Fibroblast of lung (primary cell): ENCODE results near the gene LAMA5. TPM values are rescaled to one million over a fixed set of nuclear protein-coding genes. Genes with fewer than 3 reads are reported as not detected.

ENCODE experiments used
- DNase-seq, 2 donors: peaks; one replicate each; pipeline versions ENCODE4 v3.0.0 to v3.0.0-alpha.2; 2010; ENCODE audit warnings: low read depth in 2 of 2
- H2AFZ ChIP-seq: 2 replicates; pipeline ENCODE4 v1.5.1; 2012; ENCODE audit warnings: low read length, control low read depth, inconsistent platforms
- H3K27ac ChIP-seq: 2 replicates; pipeline ENCODE4 v1.5.1; 2011; ENCODE audit warnings: low read length, control low read depth; ENCODE audit not compliant: insufficient read depth
- H3K27me3 ChIP-seq: 2 replicates; pipeline ENCODE4 v1.5.1; 2011; ENCODE audit warnings: mild to moderate bottlenecking, low read length; ENCODE audit not compliant: control insufficient read depth, insufficient read depth
- H3K36me3 ChIP-seq: 2 replicates; pipeline ENCODE4 v1.5.1; 2011; ENCODE audit warnings: low read length; ENCODE audit not compliant: control insufficient read depth, insufficient read depth
- H3K4me1 ChIP-seq: 2 replicates; pipeline ENCODE4 v1.5.1; 2011; ENCODE audit warnings: low read length; ENCODE audit not compliant: control insufficient read depth, insufficient read depth; ENCODE audit errors: extremely low read depth
- H3K4me2 ChIP-seq: 2 replicates; pipeline ENCODE4 v1.5.1; 2011; ENCODE audit warnings: low read length, control low read depth; ENCODE audit not compliant: insufficient read depth; ENCODE audit errors: extremely low read depth
- H3K4me3 ChIP-seq, 4 experiments: fragments of 200-600 bp in 1 of 4; sonication (generic) in 1 of 4; replicated peaks in 1 of 4; 2 replicates each; pipeline ENCODE4 v1.5.1; 2011 to 2016; ENCODE audit warnings: low read length in 4 of 4, low read depth in 3 of 4, mild to moderate bottlenecking in 3 of 4, control low read depth in 2 of 4, inconsistent platforms in 1 of 4, mixed read lengths in 1 of 4; ENCODE audit not compliant: insufficient read depth in 1 of 4; ENCODE audit errors: control extremely low read depth in 1 of 4
- H3K79me2 ChIP-seq: 2 replicates; pipeline ENCODE4 v1.5.1; 2012; ENCODE audit warnings: mild to moderate bottlenecking, low read length, inconsistent platforms; ENCODE audit not compliant: control insufficient read depth, insufficient read depth
- H3K9ac ChIP-seq: 2 replicates; pipeline ENCODE4 v1.5.1; 2011; ENCODE audit warnings: mild to moderate bottlenecking, low read length, control low read depth; ENCODE audit not compliant: insufficient read depth
- H3K9me3 ChIP-seq: 2 replicates; pipeline ENCODE4 v1.5.1; 2012; ENCODE audit warnings: low read depth, low read length; ENCODE audit not compliant: control insufficient read depth, insufficient read depth
- H4K20me1 ChIP-seq: 2 replicates; pipeline ENCODE4 v1.5.1; 2011; ENCODE audit warnings: low read length; ENCODE audit not compliant: control insufficient read depth, insufficient read depth; ENCODE audit errors: extremely low read depth
- EZH2 ChIP-seq: IDR thresholded peaks from 2 replicates; pipeline ENCODE4 v1.5.1; 2012; ENCODE audit warnings: low read length, control low read depth, mild to moderate bottlenecking; ENCODE audit errors: missing control alignments
- polyA plus RNA-seq, 2 donors: library from polyadenylated mRNA; depleted of rRNA in 1 of 2; stranded (reverse) in 1 of 2; unstranded in 1 of 2; fragments of >200 nt; gene quantifications; 2 replicates each; pipeline ENCODE4 v1.2.1, GENCODE V29; 2011 to 2012; ENCODE audit warnings: missing spikeins in 1 of 2
- total RNA-seq: library from RNA; depleted of rRNA; stranded (reverse); fragments of >200 nt; gene quantifications from 2 replicates; pipeline ENCODE4 v1.2.1, GENCODE V29; 2014
- TF ChIP-seq, protein P1 (sequence below), 2 donors: IDR thresholded peaks in 1 of 2; conservative IDR thresholded peaks in 1 of 2; 1 replicate in 1 of 2; 2 replicates in 1 of 2; pipeline ENCODE4 v1.5.1; 2011 to 2012; ENCODE audit warnings: low read length in 2 of 2, control low read depth in 1 of 2, inconsistent platforms in 1 of 2, low read depth in 1 of 2, mild to moderate bottlenecking in 1 of 2

The LAMA5 gene
- total and polyA plus RNA-seq, 2 donors (not counting 1 experiment from before 2014, with no cell fraction given), result 1.5 to 81.6 TPM

GRCh38 chr20:62293111-62293784 lies 73.9 kb downstream of the LAMA5 start:
- TF ChIP-seq, protein P1, sequence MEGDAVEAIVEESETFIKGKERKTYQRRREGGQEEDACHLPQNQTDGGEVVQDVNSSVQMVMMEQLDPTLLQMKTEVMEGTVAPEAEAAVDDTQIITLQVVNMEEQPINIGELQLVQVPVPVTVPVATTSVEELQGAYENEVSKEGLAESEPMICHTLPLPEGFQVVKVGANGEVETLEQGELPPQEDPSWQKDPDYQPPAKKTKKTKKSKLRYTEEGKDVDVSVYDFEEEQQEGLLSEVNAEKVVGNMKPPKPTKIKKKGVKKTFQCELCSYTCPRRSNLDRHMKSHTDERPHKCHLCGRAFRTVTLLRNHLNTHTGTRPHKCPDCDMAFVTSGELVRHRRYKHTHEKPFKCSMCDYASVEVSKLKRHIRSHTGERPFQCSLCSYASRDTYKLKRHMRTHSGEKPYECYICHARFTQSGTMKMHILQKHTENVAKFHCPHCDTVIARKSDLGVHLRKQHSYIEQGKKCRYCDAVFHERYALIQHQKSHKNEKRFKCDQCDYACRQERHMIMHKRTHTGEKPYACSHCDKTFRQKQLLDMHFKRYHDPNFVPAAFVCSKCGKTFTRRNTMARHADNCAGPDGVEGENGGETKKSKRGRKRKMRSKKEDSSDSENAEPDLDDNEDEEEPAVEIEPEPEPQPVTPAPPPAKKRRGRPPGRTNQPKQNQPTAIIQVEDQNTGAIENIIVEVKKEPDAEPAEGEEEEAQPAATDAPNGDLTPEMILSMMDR (conservative IDR thresholded peaks at IDR 0.05 in 1 of 2, IDR thresholded peaks at IDR 0.05 in 1 of 2; ENCODE audit: low read depth in 1 of 2, low read length in 2 of 2), result no peak
- TF ChIP-seq EZH2, result no peak
- peaks cover 7% of the 10 kb centered on the region for H3K36me3 ChIP-seq
- no peaks in the 10 kb centered on the region for H3K4me1 ChIP-seq
- H3K4me2 ChIP-seq, result no peak overlapping the region
- H3K9ac ChIP-seq, result no peak overlapping the region
- H4K20me1 ChIP-seq, result no peaks in the 10 kb centered on the region
- no peaks in the 10 kb centered on the region for H3K9me3 ChIP-seq
- no peak overlapping the region for H2AFZ ChIP-seq
- no peaks in the 10 kb centered on the region for H3K79me2 ChIP-seq
- H3K27ac ChIP-seq, result no peak overlapping the region
- no peak overlapping the region for H3K4me3 ChIP-seq
- DNase-seq, result no peak
- no peaks in the 10 kb centered on the region for H3K27me3 ChIP-seq

GRCh38 chr20:62292108-62292507 lies 75.0 kb downstream of the LAMA5 start:
- no peak for DNase-seq
- no peaks in the 10 kb centered on the region for H4K20me1 ChIP-seq

DNA sequence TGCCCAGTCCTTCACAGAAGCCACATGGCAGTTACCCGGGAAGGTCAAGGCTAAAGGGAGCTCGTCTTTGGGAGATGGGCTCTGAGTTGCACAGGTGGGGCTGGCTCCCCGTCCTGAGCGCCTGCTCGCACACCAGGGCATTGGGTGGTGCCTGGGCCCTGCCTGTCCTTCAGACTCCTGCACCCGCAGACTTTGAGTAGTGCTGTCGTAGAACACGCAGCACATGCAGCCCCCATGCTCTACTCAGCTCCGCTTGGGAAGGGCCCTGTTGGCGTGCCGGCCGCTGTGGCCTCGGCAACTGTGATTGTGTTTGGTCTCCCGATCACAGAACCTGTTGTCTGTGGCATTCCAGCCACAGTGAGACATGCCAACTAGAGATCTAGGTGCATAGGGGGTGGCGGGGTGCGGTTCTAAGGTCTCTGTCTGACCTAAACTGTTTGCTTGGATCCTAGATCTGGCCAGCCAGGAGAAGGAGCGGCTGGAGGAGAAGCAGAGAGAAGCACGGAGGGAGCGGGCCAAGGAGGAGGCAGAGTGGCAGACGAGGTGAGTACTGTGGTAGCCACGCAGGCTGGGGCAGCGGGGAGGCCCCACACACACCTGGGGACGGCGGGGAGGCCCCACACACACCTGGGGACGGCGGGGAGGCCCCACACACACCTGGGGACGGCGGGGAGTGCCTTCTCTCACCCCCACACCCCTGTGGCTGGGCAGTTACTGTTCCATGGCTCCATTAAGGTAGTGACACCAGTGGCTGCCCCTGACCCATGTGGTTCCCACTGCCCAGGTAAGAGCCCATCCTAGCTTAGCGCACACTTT lies 75.7 kb downstream of the LAMA5 start:
- Histone ChIP-seq H3K4me3 (no peak overlapping the region), H3K36me3 (peaks cover 9% of the 10 kb centered on the region), H3K9ac (no peak overlapping the region), H3K79me2 (no peaks in the 10 kb centered on the region), H3K27me3 (no peaks in the 10 kb centered on the region), H3K27ac (no peak overlapping the region), H4K20me1 (no peaks in the 10 kb centered on the region), H3K4me1 (no peaks in the 10 kb centered on the region), H3K9me3 (no peaks in the 10 kb centered on the region), H3K4me2 (no peak overlapping the region), H2AFZ (no peak overlapping the region)
- TF ChIP-seq EZH2, result no peak
- TF ChIP-seq, protein P1 (conservative IDR thresholded peaks at IDR 0.05 in 1 of 2, IDR thresholded peaks at IDR 0.05 in 1 of 2; ENCODE audit: low read depth in 1 of 2, low read length in 2 of 2), result no peak
- no peak for DNase-seq

More at GRCh38 chr20:62292108-62292507, 75.0 kb downstream of the LAMA5 start:
- Histone ChIP-seq H3K27me3 (no peaks in the 10 kb centered on the region), H3K9me3 (no peaks in the 10 kb centered on the region), H3K4me3 (no peak overlapping the region), H2AFZ (no peak overlapping the region), H3K27ac (no peak overlapping the region), H3K9ac (no peak overlapping the region), H3K79me2 (no peaks in the 10 kb centered on the region), H3K36me3 (peaks cover 7% of the 10 kb centered on the region), H3K4me1 (no peaks in the 10 kb centered on the region), H3K4me2 (no peak overlapping the region)
- TF ChIP-seq, protein P1 (conservative IDR thresholded peaks at IDR 0.05 in 1 of 2, IDR thresholded peaks at IDR 0.05 in 1 of 2; ENCODE audit: low read depth in 1 of 2, low read length in 2 of 2), result no peak
